G401 (cell line): ENCODE results near the gene UVRAG. TPM values are rescaled to one million over a fixed set of nuclear protein-coding genes. Genes with fewer than 3 reads are reported as not detected.

ENCODE experiments used
- DNase-seq: peaks from one replicate; pipeline ENCODE4 v3.0.0-alpha.2; 2015; ENCODE audit warnings: low spot score
- in situ Hi-C: cut with HindIII; loops from 2 replicates; pipeline ENCODE4 v1.10.0; 2016; ENCODE audit warnings: low sequenced_read_pairs, mixed read lengths
- total RNA-seq: library from RNA; depleted of rRNA; stranded (reverse); fragments of >200 nt; shearing (Covaris generic); gene quantifications from 2 replicates; pipeline ENCODE4 v1.2.3, GENCODE V29; 2014; rRNA removed

The UVRAG gene
- total RNA-seq, 1 experiment from 2014 or later, result 12.3 TPM

DNA sequence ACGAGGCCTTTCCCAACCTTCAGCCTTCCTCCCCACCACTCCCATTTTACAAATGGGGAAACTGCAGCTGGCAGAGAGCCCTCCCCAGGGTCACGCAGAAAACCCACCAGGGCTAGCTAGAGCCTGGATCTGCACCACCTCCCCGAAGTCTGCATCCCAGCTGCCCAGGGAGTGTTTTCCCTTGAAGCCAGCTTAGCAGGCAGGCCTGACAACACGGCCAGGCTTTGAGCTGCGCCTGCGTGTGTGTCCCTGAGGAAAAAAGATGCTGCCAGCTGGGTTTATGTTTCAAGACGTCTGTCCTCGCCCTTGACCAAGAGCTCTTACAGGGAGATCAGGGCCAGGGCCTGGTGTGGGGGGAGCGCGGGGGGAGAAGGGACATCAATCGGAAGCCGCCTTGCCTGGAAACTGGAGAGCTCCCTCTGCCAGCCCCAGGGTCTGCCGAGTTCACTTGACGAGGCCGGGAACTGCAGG lies 371.0 kb downstream of the UVRAG start:
- in situ Hi-C loops, result no loop called here
- peak; percentile 38 for DNase-seq

GRCh38 chr11:76186776-76187279 lies 371.8 kb downstream of the UVRAG start:
- in situ Hi-C loops, result no loop called here

DNA sequence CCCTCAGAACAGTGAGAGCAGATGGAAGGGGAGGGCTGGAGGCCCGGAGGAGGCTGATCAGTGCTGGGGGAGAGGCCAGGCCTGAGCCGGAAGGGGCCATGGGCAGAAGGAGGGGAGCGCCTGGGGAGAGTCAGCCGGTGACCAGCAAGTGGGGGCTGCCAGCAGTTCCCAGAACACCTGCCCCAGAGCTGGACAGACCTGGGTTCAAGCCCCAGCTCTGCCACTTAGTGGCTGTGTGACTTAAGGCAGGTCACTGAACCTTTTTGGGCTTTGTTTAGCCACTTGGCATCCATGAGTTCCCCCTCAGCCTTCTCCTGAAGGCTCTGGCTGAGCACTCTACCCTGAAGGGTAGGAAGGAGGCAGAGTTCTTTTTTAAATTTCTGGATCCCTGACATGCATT lies 373.9 kb downstream of the UVRAG start:
- in situ Hi-C loops, result no loop called here
- DNase-seq, result no peak

More at GRCh38 chr11:76186776-76187279, 371.8 kb downstream of the UVRAG start:
- peak; percentile 73 for DNase-seq

DNA sequence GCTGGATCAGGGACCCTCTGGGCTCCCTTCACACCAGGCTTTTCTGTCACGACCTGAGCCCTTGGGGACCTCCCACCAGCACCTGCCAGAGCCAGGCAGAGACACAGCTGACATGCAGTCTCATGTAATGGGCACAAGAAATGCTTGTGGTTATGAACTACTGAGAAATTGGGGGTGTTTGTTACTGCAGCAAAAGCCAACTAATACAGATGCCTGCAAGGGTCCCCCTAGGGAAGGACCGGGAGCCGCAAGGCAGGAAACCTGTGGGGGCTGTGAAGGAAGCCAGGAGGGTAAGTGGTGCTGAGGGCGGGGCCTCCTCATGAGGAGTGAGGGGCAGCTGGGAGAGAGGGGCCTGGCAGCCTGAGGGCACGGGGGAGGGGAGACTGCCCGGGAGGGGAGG lies 374.7 kb downstream of the UVRAG start:
- in situ Hi-C loops, result no loop called here
- DNase-seq, result no peak

DNA sequence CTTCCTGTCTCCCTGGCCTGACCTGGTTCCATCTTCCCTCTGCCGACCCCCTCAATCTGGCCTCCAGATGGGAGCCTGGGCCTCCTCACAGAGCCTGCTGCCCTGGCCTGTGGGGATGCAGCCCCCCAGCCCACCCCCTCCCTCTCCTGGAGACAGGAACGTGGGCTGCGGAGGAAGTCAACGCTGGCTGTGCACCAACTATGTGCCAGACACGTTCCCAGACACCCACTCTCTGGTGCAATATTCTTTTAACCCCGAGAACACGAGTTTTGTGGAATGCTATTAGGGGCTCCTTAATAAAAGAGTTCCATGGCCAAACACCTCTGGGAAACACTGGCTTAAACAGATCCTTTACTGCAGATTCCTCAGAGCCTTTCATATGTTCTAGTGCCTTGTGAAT lies 375.4 kb downstream of the UVRAG start:
- DNase-seq, result no peak
- in situ Hi-C loops, result no loop called here

Other genes starting within 250 kb of the UVRAG start
- gene MAP6, start 146.2 kb upstream of the UVRAG start, total RNA-seq, result 1.6 TPM in 1 of 2 replicates, not detected in the other
- not detected in 2 replicates for gene MOGAT2, start 97.4 kb upstream of the UVRAG start, total RNA-seq
- gene DGAT2, start 46.4 kb upstream of the UVRAG start, total RNA-seq, result 94.6 and 105 TPM in 2 replicates